Cardiac septum (tissue), 1 donor: ENCODE results near the gene PIK3R6. TPM values are rescaled to one million over a fixed set of nuclear protein-coding genes. Genes with fewer than 3 reads are reported as not detected.
A peak's percentile ranks its signal among the peaks of the same experiment; 100 is the strongest.

Source experiments
- DNase-seq: peaks from one replicate; pipeline ENCODE4 v3.0.0-alpha.2; 2020; ENCODE audit warnings: low spot score
- intact Hi-C: fragments of 100-400 bp; cut with DNase I; formaldehyde crosslinking; loops from one replicate; pipeline ENCODE4 v1.14.0; 2022
- total RNA-seq: library from RNA; stranded (reverse); fragmentation: NEBNext Ultra II Directional; extraction: Animal tissue kit (Norgen Biotek cat#: 25700); gene quantifications from one replicate; pipeline ENCODE4 v1.2.1, GENCODE V29; 2021
- donor health status: DM: no; HTN: no; CAD: no.

Gene PIK3R6
- total RNA-seq, 1 donor from 2014 or later = 1.00 TPM

- intact Hi-C loops = loop anchor here (2.0 to 5.0 kb wide), 3 partner anchors 33 to 375 kb away; no protein-coding TSS in a partner anchor
- DNase-seq = peak; percentile 89
Observed at GRCh38 chr17:8785547-8786413, 81.7 kb downstream of the PIK3R6 start.

- intact Hi-C loops = no loop called here
- DNase-seq = no peak
Observed at GRCh38 chr17:8782176-8782575, 85.3 kb downstream of the PIK3R6 start.

GRCh38 chr17:8781776-8782175, 85.7 kb downstream of the PIK3R6 start:
- no peak for DNase-seq
- intact Hi-C loops = no loop called here

GRCh38 chr17:8776881-8777280, 90.6 kb downstream of the PIK3R6 start:
- intact Hi-C loops = no loop called here
- no peak for DNase-seq

- DNase-seq = no peak
- intact Hi-C loops = no loop called here
Observed at GRCh38 chr17:8776248-8776647, 91.2 kb downstream of the PIK3R6 start.

- no peak for DNase-seq
- intact Hi-C loops = no loop called here
Observed at GRCh38 chr17:8766731-8767130, 100.7 kb downstream of the PIK3R6 start.

GRCh38 chr17:8762012-8762411, 105.5 kb downstream of the PIK3R6 start:
- DNase-seq = no peak
- intact Hi-C loops = no loop called here

- intact Hi-C loops = no loop called here
- DNase-seq = no peak
Observed at GRCh38 chr17:8758137-8758596, 109.3 kb downstream of the PIK3R6 start, which contains the start of gene SPDYE4. Gene SPDYE4 (minus strand): TSS chr17:8758546. CDS start chr17:8758382, 164 bp downstream.

GRCh38 chr17:8757189-8757588, 110.3 kb downstream of the PIK3R6 start:
- DNase-seq = no peak

GRCh38 chr17:8755590-8756255, 111.8 kb downstream of the PIK3R6 start:
- no peak for DNase-seq
- intact Hi-C loops = no loop called here

More at GRCh38 chr17:8757189-8757588, 110.3 kb downstream of the PIK3R6 start:
- intact Hi-C loops = no loop called here

GRCh38 chr17:8754890-8755289, 112.6 kb downstream of the PIK3R6 start:
- no peak for DNase-seq
- intact Hi-C loops = loop anchor here (5.0 kb wide), 1 partner anchor 32 kb away; no protein-coding TSS in a partner anchor

GRCh38 chr17:8753976-8754440, 113.5 kb downstream of the PIK3R6 start:
- no peak for DNase-seq
- intact Hi-C loops = loop anchor here (5.0 kb wide), 1 partner anchor 33 kb away; no protein-coding TSS in a partner anchor

GRCh38 chr17:8753136-8753975, 114.1 kb downstream of the PIK3R6 start:
- intact Hi-C loops = loop anchor here (5.0 kb wide), 1 partner anchor 34 kb away; no protein-coding TSS in a partner anchor
- no peak for DNase-seq

Other genes with a start within 250 kb of the PIK3R6 start
- gene MYH10, start 236.9 kb downstream of the PIK3R6 start, total RNA-seq = 45.6 TPM
- gene CCDC42, start 122.8 kb downstream of the PIK3R6 start, total RNA-seq = not detected
- not detected for gene SPDYE4, start 109.1 kb downstream of the PIK3R6 start, total RNA-seq
- not detected for gene MFSD6L, start 68.3 kb downstream of the PIK3R6 start, total RNA-seq
- 2.0 TPM for gene PIK3R5, start 98.0 kb upstream of the PIK3R6 start, total RNA-seq
- 11.5 TPM for gene NTN1, start 153.8 kb upstream of the PIK3R6 start, total RNA-seq